K562 (cell line): ENCODE measurements around the gene SLC6A6. TPM values are rescaled to one million over a fixed set of nuclear protein-coding genes. Genes with fewer than 3 reads are reported as not detected.

Source experiments
- ADNP ChIP-seq: fragments of 200-800 bp; sonication (Bioruptor generic); IDR thresholded peaks from 2 replicates; pipeline ENCODE4 v1.6.1; 2016; ENCODE audit warnings: missing genetic modification characterization, missing compliant biosample characterization
- BCOR ChIP-seq: fragments of 450-650 bp; IDR thresholded peaks from 2 replicates; pipeline ENCODE4 v1.6.1; 2016
- HBP1 ChIP-seq: fragments of 450-650 bp; formaldehyde crosslinking; IDR thresholded peaks from 2 replicates; pipeline ENCODE4 v1.4.0; 2022; ENCODE audit warnings: missing genetic modification characterization
- KDM1A ChIP-seq, 2 experiments: fragments of 450-650 bp; IDR thresholded peaks; 2 replicates each; pipeline ENCODE4 v1.6.1; 2016; ENCODE audit warnings: mild to moderate bottlenecking in 2 of 2
- POLR2B ChIP-seq: fragments of 450-650 bp; IDR thresholded peaks from 2 replicates; pipeline ENCODE4 v1.6.1; 2018; ENCODE audit warnings: low read depth; ENCODE audit not compliant: partially characterized antibody
- POLR2G ChIP-seq: fragments of 200-400 bp; formaldehyde crosslinking; IDR thresholded peaks from 2 replicates; pipeline ENCODE4 v1.6.1; 2017; ENCODE audit warnings: low read depth, mild to moderate bottlenecking, antibody characterized with exemption, low read length, moderate library complexity
- RBM22 ChIP-seq: fragments of 200-400 bp; formaldehyde crosslinking; IDR thresholded peaks from 2 replicates; pipeline ENCODE4 v1.6.1; 2018; ENCODE audit warnings: low read length, low read depth; ENCODE audit not compliant: poor library complexity, severe bottlenecking
- RBM25 ChIP-seq: fragments of 200-400 bp; formaldehyde crosslinking; IDR thresholded peaks from 2 replicates; pipeline ENCODE4 v1.6.1; 2018; ENCODE audit warnings: low read length, low read depth, moderate library complexity; ENCODE audit not compliant: severe bottlenecking
- YY1 ChIP-seq, 3 experiments: IDR thresholded peaks; 2 replicates each; pipeline ENCODE4 v1.6.1; 2011; ENCODE audit warnings: low read length in 2 of 3, mild to moderate bottlenecking in 2 of 3, moderate library complexity in 2 of 3, borderline replicate concordance in 1 of 3, control low read depth in 1 of 3, low read depth in 1 of 3; ENCODE audit not compliant: insufficient read depth in 3 of 3, insufficient replicate concordance in 2 of 3, control insufficient read depth in 1 of 3, insufficient read length in 1 of 3; ENCODE audit errors: extremely low read depth in 1 of 3
- ZBTB9 ChIP-seq: fragments of 450-650 bp; formaldehyde crosslinking; IDR thresholded peaks from 2 replicates; pipeline ENCODE4 v1.4.0; 2020; ENCODE audit warnings: mild to moderate bottlenecking, moderate library complexity
- ZFPM2 ChIP-seq: fragments of 250-450 bp; sonication (Bioruptor Pico); IDR thresholded peaks from 2 replicates; pipeline ENCODE4 v1.5.1; 2022; ENCODE audit warnings: mild to moderate bottlenecking
- polyA plus RNA-seq, 8 experiments: library from polyadenylated mRNA; depleted of rRNA in 4 of 8; stranded (reverse) in 5 of 8; unstranded in 3 of 8; fragments of >200 nt; fragmentation: Nextera tagmentation in 2 of 8; fragmentation: Illumina TruSeq in 1 of 8; extraction: Ambion mirVana in 2 of 8; extraction: Trizol in 1 of 8; gene quantifications; 2 replicates each; pipeline versions ENCODE4 v1.2.1 to v1.2.3, GENCODE V29; 2011 to 2014; ENCODE audit warnings: inconsistent platforms in 1 of 8, missing spikeins in 1 of 8
- total RNA-seq, 7 experiments: library from RNA; depleted of rRNA in 6 of 7; stranded (reverse); fragments of >200 nt in 6 of 7; fragmentation: Illumina TruSeq in 2 of 7; extraction: Trizol in 2 of 7; gene quantifications; 2 replicates each; pipeline versions ENCODE4 v1.2.1 to v1.2.3, GENCODE V29; 2011 to 2021; ENCODE audit warnings: low replicate concordance in 1 of 7
- TF ChIP-seq, protein P1 (sequence below): fragments of 450-650 bp; IDR thresholded peaks from 2 replicates; pipeline ENCODE4 v1.6.1; 2016

Gene SLC6A6
- total and polyA plus RNA-seq, 9 of the 15 experiments (the other 6 are each of a cell fraction or from before 2014, with no cell fraction given), result 12.3 to 203 (median 93.2) TPM

GRCh38 chr3:14455571-14456317 lies 53.3 kb downstream of the SLC6A6 start (continued):
- TF ChIP-seq, protein P1, sequence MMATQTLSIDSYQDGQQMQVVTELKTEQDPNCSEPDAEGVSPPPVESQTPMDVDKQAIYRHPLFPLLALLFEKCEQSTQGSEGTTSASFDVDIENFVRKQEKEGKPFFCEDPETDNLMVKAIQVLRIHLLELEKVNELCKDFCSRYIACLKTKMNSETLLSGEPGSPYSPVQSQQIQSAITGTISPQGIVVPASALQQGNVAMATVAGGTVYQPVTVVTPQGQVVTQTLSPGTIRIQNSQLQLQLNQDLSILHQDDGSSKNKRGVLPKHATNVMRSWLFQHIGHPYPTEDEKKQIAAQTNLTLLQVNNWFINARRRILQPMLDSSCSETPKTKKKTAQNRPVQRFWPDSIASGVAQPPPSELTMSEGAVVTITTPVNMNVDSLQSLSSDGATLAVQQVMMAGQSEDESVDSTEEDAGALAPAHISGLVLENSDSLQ, result no peak
- no peak for TF ChIP-seq YY1 (IDR thresholded peaks at IDR 0.05; ENCODE audit: borderline replicate concordance in 1 of 3, control insufficient read depth in 1 of 3, extremely low read depth in 1 of 3, insufficient read depth in 3 of 3, insufficient read length in 1 of 3, insufficient replicate concordance in 2 of 3, low read depth in 1 of 3, low read length in 2 of 3)
- no peak for TF ChIP-seq ZFPM2 (CRISPR knock-in tag)
- peak; percentile 83 for TF ChIP-seq BCOR
- no peak for TF ChIP-seq HBP1 (CRISPR knock-in tag)
- TF ChIP-seq RBM25, result peak; percentile 85
- TF ChIP-seq POLR2B, result peak; percentile 19
- TF ChIP-seq POLR2G, result peak; percentile 52; the same call in 1 of the 2 replicates
- peak; percentile 42 to 55; a peak in 2 of 4 replicates for TF ChIP-seq KDM1A (IDR thresholded peaks at IDR 0.05)
- TF ChIP-seq ADNP, result peak; percentile 55
- no peak for TF ChIP-seq ZBTB9 (CRISPR knock-in tag)
- TF ChIP-seq RBM22, result peak; percentile 75
